Stomach smooth muscle (tissue), 2 donors: Measurements from ENCODE around the gene SCLY.

Source experiments
- H3K27ac ChIP-seq: one replicate; pipeline ENCODE4 v1.7.0; 2013; ENCODE audit warnings: mild to moderate bottlenecking, low read length, inconsistent platforms
- H3K27me3 ChIP-seq, 2 donors: one replicate each; pipeline ENCODE4 v1.7.0; 2013; ENCODE audit warnings: low read length in 2 of 2; ENCODE audit not compliant: insufficient read depth in 2 of 2, control insufficient read depth in 1 of 2
- H3K36me3 ChIP-seq, 2 donors: one replicate each; pipeline ENCODE4 v1.7.0; 2013; ENCODE audit warnings: low read length in 2 of 2; ENCODE audit not compliant: control insufficient read depth in 2 of 2, insufficient read depth in 2 of 2
- H3K4me1 ChIP-seq: one replicate; pipeline ENCODE4 v1.7.0; 2013; ENCODE audit warnings: low read length; ENCODE audit not compliant: control insufficient read depth, insufficient read depth
- H3K4me3 ChIP-seq, 2 donors: one replicate each; pipeline ENCODE4 v1.7.0; 2013; ENCODE audit warnings: low read length in 2 of 2
- H3K9ac ChIP-seq, 2 donors: one replicate each; pipeline ENCODE4 v1.7.0; 2013; ENCODE audit warnings: low read length in 2 of 2, mild to moderate bottlenecking in 1 of 2
- H3K9me3 ChIP-seq, 2 donors: one replicate each; pipeline ENCODE4 v1.7.0; 2013; ENCODE audit warnings: low read length in 2 of 2; ENCODE audit not compliant: control insufficient read depth in 2 of 2
- donor health status: healthy.
- donor health status: Pancreatic carcinoma.

SCLY gene

GRCh38 chr2:238129166-238130010, 68.6 kb downstream of the SCLY start:
- Histone ChIP-seq H3K9me3 (no peaks in the 10 kb centered on the region), H3K36me3 (no peaks in the 10 kb centered on the region), H3K4me1 (peaks cover 6% of the 10 kb centered on the region), H3K27ac (no peak overlapping the region), H3K9ac (no peak overlapping the region), H3K27me3 (peaks cover 0 to 2% of the 10 kb centered on the region in 2 donors), H3K4me3 (no peak overlapping the region)

GRCh38 chr2:238130111-238130695, 69.4 kb downstream of the SCLY start:
- Histone ChIP-seq H3K36me3 (no peaks in the 10 kb centered on the region), H3K9ac (no peak overlapping the region), H3K27me3 (peaks cover 0 to 2% of the 10 kb centered on the region in 2 donors), H3K4me3 (no peak overlapping the region), H3K9me3 (no peaks in the 10 kb centered on the region), H3K27ac (no peak overlapping the region), H3K4me1 (peaks cover 6% of the 10 kb centered on the region)

- Histone ChIP-seq H3K4me1 (peaks cover 6% of the 10 kb centered on the region), H3K36me3 (no peaks in the 10 kb centered on the region), H3K27ac (no peak overlapping the region), H3K9me3 (no peaks in the 10 kb centered on the region), H3K27me3 (peaks cover 0 to 2% of the 10 kb centered on the region in 2 donors), H3K9ac (no peak overlapping the region), H3K4me3 (no peak overlapping the region)
These were observed 70.2 kb downstream of the SCLY start for GRCh38 chr2:238130696-238131628.

GRCh38 chr2:238131761-238132462, 71.1 kb downstream of the SCLY start:
- Histone ChIP-seq H3K9me3 (no peaks in the 10 kb centered on the region), H3K4me3 (no peak overlapping the region), H3K27ac (no peak overlapping the region), H3K9ac (no peak overlapping the region), H3K27me3 (no peaks in the 10 kb centered on the region), H3K4me1 (peaks cover 3% of the 10 kb centered on the region), H3K36me3 (no peaks in the 10 kb centered on the region)

GRCh38 chr2:238132463-238133450, 72.0 kb downstream of the SCLY start:
- H3K27me3 ChIP-seq = no peaks in the 10 kb centered on the region
- no peak overlapping the region for H3K9ac ChIP-seq
- no peaks in the 10 kb centered on the region for H3K36me3 ChIP-seq
- peaks cover 1% of the 10 kb centered on the region for H3K4me1 ChIP-seq
- no peak overlapping the region for H3K27ac ChIP-seq
- H3K9me3 ChIP-seq = no peaks in the 10 kb centered on the region
- H3K4me3 ChIP-seq = no peak overlapping the region

- Histone ChIP-seq H3K27ac (no peak overlapping the region), H3K4me1 (peaks cover 10% of the 10 kb centered on the region), H3K9ac (no peak overlapping the region), H3K9me3 (no peaks in the 10 kb centered on the region), H3K4me3 (no peak overlapping the region), H3K36me3 (no peaks in the 10 kb centered on the region), H3K27me3 (no peaks in the 10 kb centered on the region)
These were observed 72.9 kb downstream of the SCLY start for GRCh38 chr2:238133499-238134392.

GRCh38 chr2:238134393-238134785, 73.6 kb downstream of the SCLY start:
- no peak overlapping the region for H3K9ac ChIP-seq
- H3K27me3 ChIP-seq = no peaks in the 10 kb centered on the region
- no peak overlapping the region for H3K27ac ChIP-seq
- H3K4me3 ChIP-seq = no peak overlapping the region
- peaks cover 15% of the 10 kb centered on the region for H3K4me1 ChIP-seq
- no peaks in the 10 kb centered on the region for H3K36me3 ChIP-seq
- no peaks in the 10 kb centered on the region for H3K9me3 ChIP-seq

- Histone ChIP-seq H3K27ac (no peak overlapping the region), H3K9ac (no peak overlapping the region), H3K4me1 (peaks cover 20% of the 10 kb centered on the region), H3K36me3 (no peaks in the 10 kb centered on the region), H3K27me3 (no peaks in the 10 kb centered on the region), H3K9me3 (no peaks in the 10 kb centered on the region), H3K4me3 (no peak overlapping the region)
These were observed 74.9 kb downstream of the SCLY start for GRCh38 chr2:238135601-238136150.
